Measurements from ENCODE around the gene PFN2.
"Not testable (repeated sequence)": the region's sequence is repeated elsewhere in the genome, so short reads cannot be mapped to it uniquely, and the experiment has no call there.

PFN2 gene

GRCh38 chr3:149965278-149965677, 5.4 kb downstream of the PFN2 start:
- Histone ChIP-seq H3K4me1 (ENCODE audit: control insufficient read depth, insufficient read depth, low read length) (peaks cover 19% of the 10 kb centered on the region), H3K9me3 (ENCODE audit: control insufficient read depth, insufficient read depth, low read length) (no peaks in the 10 kb centered on the region), H3K27me3 (ENCODE audit: control insufficient read depth, insufficient read depth, low read length) (no peaks in the 10 kb centered on the region), H3K4me3 (ENCODE audit: low read depth, low read length) (no peak overlapping the region), H3K9ac (ENCODE audit: low read depth, low read length) (no peak overlapping the region), H3K36me3 (ENCODE audit: control insufficient read depth, insufficient read depth, low read length) (peaks cover 9% of the 10 kb centered on the region)

GRCh38 chr3:149964291-149964690, 6.4 kb downstream of the PFN2 start:
- no peaks in the 10 kb centered on the region for H3K27me3 ChIP-seq (ENCODE audit: control insufficient read depth, insufficient read depth, low read length)
- peaks cover 9% of the 10 kb centered on the region for H3K36me3 ChIP-seq (ENCODE audit: control insufficient read depth, insufficient read depth, low read length)
- H3K9ac ChIP-seq (ENCODE audit: low read depth, low read length), result no peak overlapping the region
- H3K4me1 ChIP-seq (ENCODE audit: control insufficient read depth, insufficient read depth, low read length), result peaks cover 19% of the 10 kb centered on the region
- H3K4me3 ChIP-seq (ENCODE audit: low read depth, low read length), result no peak overlapping the region
- no peaks in the 10 kb centered on the region for H3K9me3 ChIP-seq (ENCODE audit: control insufficient read depth, insufficient read depth, low read length)

- H3K9ac ChIP-seq (ENCODE audit: low read depth, low read length), result no peak overlapping the region
- H3K36me3 ChIP-seq (ENCODE audit: control insufficient read depth, insufficient read depth, low read length), result peaks cover 9% of the 10 kb centered on the region
- H3K27me3 ChIP-seq (ENCODE audit: control insufficient read depth, insufficient read depth, low read length), result no peaks in the 10 kb centered on the region
- no peak overlapping the region for H3K4me3 ChIP-seq (ENCODE audit: low read depth, low read length)
- H3K4me1 ChIP-seq (ENCODE audit: control insufficient read depth, insufficient read depth, low read length), result peaks cover 16% of the 10 kb centered on the region
- H3K9me3 ChIP-seq (ENCODE audit: control insufficient read depth, insufficient read depth, low read length), result no peaks in the 10 kb centered on the region
Observed at GRCh38 chr3:149963485-149963884, 7.2 kb downstream of the PFN2 start.

GRCh38 chr3:149959443-149959842, 11.3 kb downstream of the PFN2 start:
- Histone ChIP-seq H3K27me3 (ENCODE audit: control insufficient read depth, insufficient read depth, low read length) (no peaks in the 10 kb centered on the region), H3K9me3 (ENCODE audit: control insufficient read depth, insufficient read depth, low read length) (no peaks in the 10 kb centered on the region), H3K36me3 (ENCODE audit: control insufficient read depth, insufficient read depth, low read length) (no peaks in the 10 kb centered on the region), H3K9ac (ENCODE audit: low read depth, low read length) (no peak overlapping the region), H3K4me3 (ENCODE audit: low read depth, low read length) (no peak overlapping the region), H3K4me1 (ENCODE audit: control insufficient read depth, insufficient read depth, low read length) (peaks cover 3% of the 10 kb centered on the region)

GRCh38 chr3:149958171-149958796, 12.4 kb downstream of the PFN2 start:
- H3K4me3 ChIP-seq (ENCODE audit: low read depth, low read length), result no peak overlapping the region
- H3K36me3 ChIP-seq (ENCODE audit: control insufficient read depth, insufficient read depth, low read length), result no peaks in the 10 kb centered on the region
- H3K27me3 ChIP-seq (ENCODE audit: control insufficient read depth, insufficient read depth, low read length), result no peaks in the 10 kb centered on the region
- peaks cover 5% of the 10 kb centered on the region for H3K4me1 ChIP-seq (ENCODE audit: control insufficient read depth, insufficient read depth, low read length)
- no peak overlapping the region for H3K9ac ChIP-seq (ENCODE audit: low read depth, low read length)
- no peaks in the 10 kb centered on the region for H3K9me3 ChIP-seq (ENCODE audit: control insufficient read depth, insufficient read depth, low read length)

- H3K36me3 ChIP-seq (ENCODE audit: control insufficient read depth, insufficient read depth, low read length), result no peaks in the 10 kb centered on the region
Observed at GRCh38 chr3:149957361-149958125, 13.2 kb downstream of the PFN2 start.

GRCh38 chr3:149955449-149955848, 15.2 kb downstream of the PFN2 start:
- H3K4me3 ChIP-seq (ENCODE audit: low read depth, low read length), result no peak overlapping the region
- H3K4me1 ChIP-seq (ENCODE audit: control insufficient read depth, insufficient read depth, low read length), result peaks cover 5% of the 10 kb centered on the region
- H3K9ac ChIP-seq (ENCODE audit: low read depth, low read length), result no peak overlapping the region
- H3K9me3 ChIP-seq (ENCODE audit: control insufficient read depth, insufficient read depth, low read length), result no peaks in the 10 kb centered on the region
- H3K36me3 ChIP-seq (ENCODE audit: control insufficient read depth, insufficient read depth, low read length), result no peaks in the 10 kb centered on the region
- no peaks in the 10 kb centered on the region for H3K27me3 ChIP-seq (ENCODE audit: control insufficient read depth, insufficient read depth, low read length)

More at GRCh38 chr3:149957361-149958125, 13.2 kb downstream of the PFN2 start:
- H3K4me3 ChIP-seq (ENCODE audit: low read depth, low read length), result no peak overlapping the region
- H3K27me3 ChIP-seq (ENCODE audit: control insufficient read depth, insufficient read depth, low read length), result no peaks in the 10 kb centered on the region
- H3K4me1 ChIP-seq (ENCODE audit: control insufficient read depth, insufficient read depth, low read length), result peaks cover 5% of the 10 kb centered on the region
- no peaks in the 10 kb centered on the region for H3K9me3 ChIP-seq (ENCODE audit: control insufficient read depth, insufficient read depth, low read length)
- no peak overlapping the region for H3K9ac ChIP-seq (ENCODE audit: low read depth, low read length)

GRCh38 chr3:149954812-149955211, 15.9 kb downstream of the PFN2 start:
- H3K4me1 ChIP-seq (ENCODE audit: control insufficient read depth, insufficient read depth, low read length), result peaks cover 5% of the 10 kb centered on the region
- H3K9me3 ChIP-seq (ENCODE audit: control insufficient read depth, insufficient read depth, low read length), result no peaks in the 10 kb centered on the region
- no peaks in the 10 kb centered on the region for H3K36me3 ChIP-seq (ENCODE audit: control insufficient read depth, insufficient read depth, low read length)
- no peak overlapping the region for H3K9ac ChIP-seq (ENCODE audit: low read depth, low read length)
- H3K27me3 ChIP-seq (ENCODE audit: control insufficient read depth, insufficient read depth, low read length), result no peaks in the 10 kb centered on the region
- H3K4me3 ChIP-seq (ENCODE audit: low read depth, low read length), result no peak overlapping the region

GRCh38 chr3:149949181-149949580, 21.5 kb downstream of the PFN2 start:
- Histone ChIP-seq H3K4me1 (ENCODE audit: control insufficient read depth, insufficient read depth, low read length) (peaks cover 2% of the 10 kb centered on the region), H3K4me3 (ENCODE audit: low read depth, low read length) (no peak overlapping the region), H3K9me3 (ENCODE audit: control insufficient read depth, insufficient read depth, low read length) (no peaks in the 10 kb centered on the region), H3K36me3 (ENCODE audit: control insufficient read depth, insufficient read depth, low read length) (no peaks in the 10 kb centered on the region), H3K27me3 (ENCODE audit: control insufficient read depth, insufficient read depth, low read length) (no peaks in the 10 kb centered on the region), H3K9ac (ENCODE audit: low read depth, low read length) (no peak overlapping the region)

GRCh38 chr3:149947231-149947630, 23.5 kb downstream of the PFN2 start:
- Histone ChIP-seq H3K27me3 (ENCODE audit: control insufficient read depth, insufficient read depth, low read length) (no peaks in the 10 kb centered on the region), H3K4me1 (ENCODE audit: control insufficient read depth, insufficient read depth, low read length) (no peaks in the 10 kb centered on the region), H3K36me3 (ENCODE audit: control insufficient read depth, insufficient read depth, low read length) (no peaks in the 10 kb centered on the region), H3K9ac (ENCODE audit: low read depth, low read length) (no peak overlapping the region), H3K9me3 (ENCODE audit: control insufficient read depth, insufficient read depth, low read length) (no peaks in the 10 kb centered on the region), H3K4me3 (ENCODE audit: low read depth, low read length) (no peak overlapping the region)

- H3K27me3 ChIP-seq (ENCODE audit: control insufficient read depth, insufficient read depth, low read length); H3K9me3 ChIP-seq (ENCODE audit: control insufficient read depth, insufficient read depth, low read length); H3K4me1 ChIP-seq (ENCODE audit: control insufficient read depth, insufficient read depth, low read length); H3K4me3 ChIP-seq (ENCODE audit: low read depth, low read length); H3K9ac ChIP-seq (ENCODE audit: low read depth, low read length); H3K36me3 ChIP-seq (ENCODE audit: control insufficient read depth, insufficient read depth, low read length): not testable (repeated sequence)
Observed at GRCh38 chr3:149943966-149944365, 26.7 kb downstream of the PFN2 start.

GRCh38 chr3:149942409-149942808, 28.3 kb downstream of the PFN2 start:
- H3K4me1 ChIP-seq (ENCODE audit: control insufficient read depth, insufficient read depth, low read length), result no peaks in the 10 kb centered on the region
- no peaks in the 10 kb centered on the region for H3K36me3 ChIP-seq (ENCODE audit: control insufficient read depth, insufficient read depth, low read length)
- no peak overlapping the region for H3K4me3 ChIP-seq (ENCODE audit: low read depth, low read length)
- no peaks in the 10 kb centered on the region for H3K27me3 ChIP-seq (ENCODE audit: control insufficient read depth, insufficient read depth, low read length)
- H3K9me3 ChIP-seq (ENCODE audit: control insufficient read depth, insufficient read depth, low read length), result no peaks in the 10 kb centered on the region
- no peak overlapping the region for H3K9ac ChIP-seq (ENCODE audit: low read depth, low read length)
